K562 (cell line): Measurements from ENCODE around the gene UTP20. TPM values are rescaled to one million over a fixed set of nuclear protein-coding genes. Genes with fewer than 3 reads are reported as not detected.

Experiments used
- ATAC-seq: fragments of 200-7000 bp; cut with Tn5 transposase; 3 replicates; pipeline ENCODE4 v1.9.1; 2020; ENCODE audit warnings: moderate library complexity
- BruUV-seq: library from RNA; stranded (reverse); fragments of 400-500 nt; replicated peaks from 2 replicates; lab custom pipeline; 2021; lab: Mats Ljungman, UMichigan
- CTCF ChIA-PET: fragments of 300-600 bp; formaldehyde crosslinking; extraction: SDS; loops from one replicate; lab custom pipeline; 2021; ENCODE audit warnings: low intra/inter-chr PET ratio; lab: Yijun Ruan, JAX
- POLR2A ChIA-PET: fragments of 300-600, 350-650 bp; sonication (Branson Sonifier 250); formaldehyde crosslinking; extraction: SDS; loops from one replicate; lab custom pipeline; 2021; ENCODE audit warnings: antibody characterized with exemption, inconsistent platforms; lab: Yijun Ruan, JAX
- DNase-seq, 4 experiments: peaks; one replicate each; pipeline versions ENCODE4 v3.0.0 to v3.0.0-alpha.2; 2011 to 2018; ENCODE audit warnings: low spot score in 3 of 4, mixed read lengths in 3 of 4; ENCODE audit errors: extremely low read depth in 1 of 4
- FAIRE-seq: peaks from 2 replicates; lab custom pipeline; 2011; peaks lifted over from hg19 to GRCh38; lab: Jason Lieb, UNC
- H2AFZ ChIP-seq: 2 replicates; pipeline ENCODE4 v1.6.0; 2011; ENCODE audit warnings: low read depth, low read length, control low read depth, inconsistent platforms
- H3K27ac ChIP-seq: fragments of 200-600 bp; 3 replicates; pipeline ENCODE4 v1.8.0; 2011; ENCODE audit warnings: low read depth, mild to moderate bottlenecking, control low read depth, inconsistent platforms, low read length, moderate library complexity, mixed read lengths; ENCODE audit errors: extremely low read depth
- H3K27me3 ChIP-seq, 2 experiments: fragments of 300-600 bp in 1 of 2; 2 replicates in 1 of 2; 3 replicates in 1 of 2; pipeline versions ENCODE4 v1.6.0 to v1.8.0; 2011; ENCODE audit warnings: inconsistent platforms in 2 of 2, low read length in 2 of 2, mild to moderate bottlenecking in 1 of 2, mixed read lengths in 1 of 2, moderate library complexity in 1 of 2; ENCODE audit not compliant: control insufficient read depth in 2 of 2, insufficient read depth in 2 of 2
- H3K36me3 ChIP-seq: fragments of 300-600 bp; 3 replicates; pipeline ENCODE4 v1.8.0; 2011; ENCODE audit warnings: mild to moderate bottlenecking, low read length, inconsistent platforms; ENCODE audit not compliant: control insufficient read depth, insufficient read depth
- H3K4me1 ChIP-seq, 2 experiments: fragments of 200-600 bp in 1 of 2; replicated peaks in 1 of 2; 2 replicates in 1 of 2; 3 replicates in 1 of 2; pipeline versions ENCODE4 v1.5.1 to v1.8.0; 2011; ENCODE audit warnings: inconsistent platforms in 2 of 2, low read length in 2 of 2, mild to moderate bottlenecking in 1 of 2, mixed read lengths in 1 of 2, moderate library complexity in 1 of 2; ENCODE audit not compliant: control insufficient read depth in 2 of 2, insufficient read depth in 2 of 2
- H3K4me2 ChIP-seq: 2 replicates; pipeline ENCODE4 v1.6.1; 2011; ENCODE audit warnings: low read length, control low read depth, inconsistent platforms, mixed read lengths; ENCODE audit not compliant: insufficient read depth
- H3K4me3 ChIP-seq: fragments of 200-600 bp; sonication (generic), shearing (Covaris generic); 2 replicates; pipeline ENCODE4 v1.5.1; 2016; ENCODE audit warnings: control low read depth, inconsistent platforms
- H3K79me2 ChIP-seq: fragments of 200-600 bp; 3 replicates; pipeline ENCODE4 v1.8.0; 2011; ENCODE audit warnings: low read length, inconsistent platforms; ENCODE audit not compliant: control insufficient read depth, insufficient read depth
- H3K9ac ChIP-seq, 2 experiments: 2 replicates each; pipeline versions ENCODE4 v1.6.0 to v1.6.1; 2011; ENCODE audit warnings: low read depth in 2 of 2, low read length in 2 of 2, control low read depth in 1 of 2, inconsistent platforms in 1 of 2, mild to moderate bottlenecking in 1 of 2, mixed read lengths in 1 of 2; ENCODE audit not compliant: insufficient read depth in 1 of 2
- H3K9me1 ChIP-seq: one replicate; pipeline ENCODE4 v1.6.0; 2011; ENCODE audit warnings: inconsistent platforms, mild to moderate bottlenecking, low read length, moderate library complexity; ENCODE audit not compliant: control insufficient read depth, insufficient read depth
- H3K9me3 ChIP-seq: replicated peaks from 2 replicates; pipeline ENCODE4 v1.5.1; 2011; ENCODE audit warnings: low read depth, low read length, inconsistent platforms; ENCODE audit not compliant: control insufficient read depth, insufficient read depth
- H4K20me1 ChIP-seq: replicated peaks from 2 replicates; pipeline ENCODE4 v1.6.1; 2011; ENCODE audit warnings: low read length, inconsistent platforms, mixed read lengths; ENCODE audit not compliant: control insufficient read depth, insufficient read depth
- KDM5B ChIP-seq: fragments of 200-600 bp; sonication (generic); IDR thresholded peaks from 2 replicates; pipeline ENCODE4 v1.6.1; 2012; ENCODE audit warnings: low read depth, mild to moderate bottlenecking, moderate library complexity, low read length, control low read depth, inconsistent platforms; ENCODE audit not compliant: insufficient replicate concordance
- TBP ChIP-seq: optimal IDR thresholded peaks from 2 replicates; pipeline ENCODE3; 2011; ENCODE audit warnings: low read depth, low read length, improper control_type of control experiment
- TRIM24 ChIP-seq, 2 experiments: fragments of 450-650 bp; IDR thresholded peaks; 2 replicates each; pipeline ENCODE4 v1.6.1; 2016
- ZNF24 ChIP-seq: fragments of 450-650 bp; IDR thresholded peaks from 2 replicates; pipeline ENCODE4 v1.6.1; 2016
- WGBS: fragments of 100-300 bp; shearing (Covaris generic); methylation state at CpG from one replicate; pipeline ENCODE4 v1.1.6; 2016; ENCODE audit warnings: low coverage, mixed read lengths; ENCODE audit not compliant: insufficient coverage; ENCODE audit errors: missing lambda C conversion rate; 5-methylcytosine and 5-hydroxymethylcytosine counted together
- in situ Hi-C: fragments of 300-500 bp; cut with MboI; formaldehyde crosslinking; loops from 4 replicates; pipeline ENCODE4 v1.15.0; 2018; ENCODE audit warnings: inconsistent platforms, mixed read lengths
- intact Hi-C: fragments of 100-400 bp; cut with micrococcal nuclease; formaldehyde crosslinking; loops from 2 replicates; pipeline ENCODE4 v1.14.2; 2022
- polyA plus RNA-seq, 8 experiments: library from polyadenylated mRNA; depleted of rRNA in 4 of 8; stranded (reverse) in 5 of 8; unstranded in 3 of 8; fragments of >200 nt; fragmentation: Nextera tagmentation in 2 of 8; fragmentation: Illumina TruSeq in 1 of 8; extraction: Ambion mirVana in 2 of 8; extraction: Trizol in 1 of 8; gene quantifications; 2 replicates each; pipeline versions ENCODE4 v1.2.1 to v1.2.3, GENCODE V29; 2011 to 2014; ENCODE audit warnings: inconsistent platforms in 1 of 8, missing spikeins in 1 of 8
- total RNA-seq, 7 experiments: library from RNA; depleted of rRNA in 6 of 7; stranded (reverse); fragments of >200 nt in 6 of 7; fragmentation: Illumina TruSeq in 2 of 7; extraction: Trizol in 2 of 7; gene quantifications; 2 replicates each; pipeline versions ENCODE4 v1.2.1 to v1.2.3, GENCODE V29; 2011 to 2021; ENCODE audit warnings: low replicate concordance in 1 of 7
- TF ChIP-seq, protein P1 (sequence below): fragments of 250-450 bp; sonication (Bioruptor Pico); IDR thresholded peaks from 2 replicates; pipeline ENCODE4 v1.6.1; 2021; ENCODE audit warnings: mild to moderate bottlenecking
- TF ChIP-seq, protein P2 (sequence below): sonication (generic); formaldehyde crosslinking; IDR thresholded peaks from 2 replicates; pipeline ENCODE4 v1.9.0; 2022; ENCODE audit warnings: mild to moderate bottlenecking, missing genetic modification reagents
- TF ChIP-seq, protein P3 (sequence below): fragments of 450-650 bp; IDR thresholded peaks from 2 replicates; pipeline ENCODE4 v1.6.1; 2016; ENCODE audit warnings: borderline replicate concordance

UTP20 gene
- total and polyA plus RNA-seq, 9 of the 15 experiments (the other 6 are each of a cell fraction or from before 2014, with no cell fraction given): 4.3 to 41.3 (median 20.7) TPM

DNA sequence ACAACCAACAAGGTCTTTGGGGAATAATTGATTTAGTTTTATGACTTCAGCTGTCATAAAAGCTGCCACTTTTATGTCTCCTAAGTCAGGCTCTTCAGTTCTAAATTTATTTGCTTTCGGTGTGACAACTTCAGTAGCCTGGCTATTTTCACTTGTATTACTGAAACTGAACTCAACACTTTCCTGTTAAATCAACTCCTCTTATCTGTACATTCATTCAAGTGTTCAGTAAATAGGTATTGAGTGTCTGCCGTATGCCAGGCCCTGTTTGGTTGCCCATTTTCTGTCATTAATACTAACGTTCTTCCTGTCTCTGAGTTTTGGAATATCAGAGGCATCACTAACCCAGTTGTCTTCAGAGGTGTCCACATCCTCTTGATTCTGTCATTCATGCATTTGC, 7.5 kb downstream of the UTP20 start:
- Histone ChIP-seq H2AFZ (no peak overlapping the region), H3K4me3 (no peak overlapping the region), H3K79me2 (0 out of 3 replicates have a peak, but pooled peaks cover 9% of the 10 kb centered on the region), H3K4me1 (no peaks in the 10 kb centered on the region), H3K27ac (no peak overlapping the region), H3K9me3 (no peaks in the 10 kb centered on the region), H3K9ac (no peak overlapping the region), H3K27me3 (no peaks in the 10 kb centered on the region), H3K36me3 (peaks cover 86% of the 10 kb centered on the region), H3K9me1 (no peaks in the 10 kb centered on the region), H4K20me1 (no peaks in the 10 kb centered on the region), H3K4me2 (no peak overlapping the region)
- intact Hi-C loops (no loop called here), in situ Hi-C loops (no loop called here)
- ATAC-seq: no peak
- POLR2A ChIA-PET: no interaction called here
- CTCF ChIA-PET: no interaction called here
- no peak for DNase-seq
- 64% methylated on average over 3 of the region's 3 CpGs for WGBS
- no TSS peak for BruUV-seq
- TF ChIP-seq, protein P1, sequence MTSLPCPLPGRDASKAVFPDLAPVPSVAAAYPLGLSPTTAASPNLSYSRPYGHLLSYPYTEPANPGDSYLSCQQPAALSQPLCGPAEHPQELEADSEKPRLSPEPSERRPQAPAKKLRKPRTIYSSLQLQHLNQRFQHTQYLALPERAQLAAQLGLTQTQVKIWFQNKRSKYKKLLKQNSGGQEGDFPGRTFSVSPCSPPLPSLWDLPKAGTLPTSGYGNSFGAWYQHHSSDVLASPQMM (CRISPR knock-in tag): no peak
- TF ChIP-seq ZNF24: no peak
- TF ChIP-seq TBP: no peak
- TF ChIP-seq, protein P2, sequence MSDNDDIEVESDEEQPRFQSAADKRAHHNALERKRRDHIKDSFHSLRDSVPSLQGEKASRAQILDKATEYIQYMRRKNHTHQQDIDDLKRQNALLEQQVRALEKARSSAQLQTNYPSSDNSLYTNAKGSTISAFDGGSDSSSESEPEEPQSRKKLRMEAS (CRISPR knock-in tag): no peak
- TF ChIP-seq, protein P3, sequence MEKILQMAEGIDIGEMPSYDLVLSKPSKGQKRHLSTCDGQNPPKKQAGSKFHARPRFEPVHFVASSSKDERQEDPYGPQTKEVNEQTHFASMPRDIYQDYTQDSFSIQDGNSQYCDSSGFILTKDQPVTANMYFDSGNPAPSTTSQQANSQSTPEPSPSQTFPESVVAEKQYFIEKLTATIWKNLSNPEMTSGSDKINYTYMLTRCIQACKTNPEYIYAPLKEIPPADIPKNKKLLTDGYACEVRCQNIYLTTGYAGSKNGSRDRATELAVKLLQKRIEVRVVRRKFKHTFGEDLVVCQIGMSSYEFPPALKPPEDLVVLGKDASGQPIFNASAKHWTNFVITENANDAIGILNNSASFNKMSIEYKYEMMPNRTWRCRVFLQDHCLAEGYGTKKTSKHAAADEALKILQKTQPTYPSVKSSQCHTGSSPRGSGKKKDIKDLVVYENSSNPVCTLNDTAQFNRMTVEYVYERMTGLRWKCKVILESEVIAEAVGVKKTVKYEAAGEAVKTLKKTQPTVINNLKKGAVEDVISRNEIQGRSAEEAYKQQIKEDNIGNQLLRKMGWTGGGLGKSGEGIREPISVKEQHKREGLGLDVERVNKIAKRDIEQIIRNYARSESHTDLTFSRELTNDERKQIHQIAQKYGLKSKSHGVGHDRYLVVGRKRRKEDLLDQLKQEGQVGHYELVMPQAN: no peak
- TF ChIP-seq TRIM24 (IDR thresholded peaks at IDR 0.05): no peak
- TF ChIP-seq KDM5B: no peak
- no peak for FAIRE-seq
